ENCODE data around the gene ECD.
"Not testable (repeated sequence)": the region's sequence is repeated elsewhere in the genome, so short reads cannot be mapped to it uniquely, and the experiment has no call there.

Gene ECD

DNA sequence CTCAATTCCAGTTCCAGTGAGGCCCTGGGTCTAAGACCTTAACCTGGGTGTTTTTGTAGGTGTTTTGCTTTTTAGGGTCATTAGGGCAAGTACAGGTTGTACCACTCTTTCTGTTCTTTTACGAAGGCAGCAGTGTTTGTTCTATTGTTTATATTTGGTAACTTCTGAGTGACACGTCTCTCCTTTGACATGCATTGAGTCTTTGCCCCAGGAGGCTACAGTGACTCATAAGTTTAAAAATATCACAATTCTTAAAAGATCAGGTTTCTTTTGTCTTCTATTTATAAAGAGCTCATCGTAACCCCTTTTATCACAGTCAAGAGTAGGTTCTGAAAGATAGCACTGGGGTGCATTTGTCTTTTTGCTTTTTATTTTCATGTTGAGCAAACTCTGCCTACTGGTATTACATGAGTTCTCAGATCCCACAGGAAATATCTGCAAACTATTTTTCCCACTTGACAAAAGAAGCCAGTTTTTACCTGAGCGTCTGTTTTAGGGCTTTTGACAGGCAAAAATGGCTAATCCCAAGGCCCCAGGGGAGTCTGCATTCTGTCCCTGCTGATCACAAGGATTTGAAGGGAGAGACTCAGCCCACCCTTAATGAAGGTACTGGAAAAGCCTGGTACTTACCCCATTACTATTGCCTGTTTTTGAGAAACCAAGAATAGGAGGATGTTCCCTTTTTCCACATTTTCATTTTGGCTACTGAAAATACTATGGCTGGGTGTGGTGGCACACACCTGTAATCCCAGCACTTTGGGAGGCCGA lies 49.6 kb downstream of the ECD start:
- no peak for TF ChIP-seq POLR2A (IDR thresholded peaks at IDR 0.05; ENCODE audit: low read depth, low read length)
- TF ChIP-seq TAF1 (IDR thresholded peaks at IDR 0.05; ENCODE audit: borderline replicate concordance, low read depth, low read length), result no peak
- FAIRE-seq, result peak; percentile 75
- peak; percentile 32 for DNase-seq (ENCODE audit: insufficient read length)

DNA sequence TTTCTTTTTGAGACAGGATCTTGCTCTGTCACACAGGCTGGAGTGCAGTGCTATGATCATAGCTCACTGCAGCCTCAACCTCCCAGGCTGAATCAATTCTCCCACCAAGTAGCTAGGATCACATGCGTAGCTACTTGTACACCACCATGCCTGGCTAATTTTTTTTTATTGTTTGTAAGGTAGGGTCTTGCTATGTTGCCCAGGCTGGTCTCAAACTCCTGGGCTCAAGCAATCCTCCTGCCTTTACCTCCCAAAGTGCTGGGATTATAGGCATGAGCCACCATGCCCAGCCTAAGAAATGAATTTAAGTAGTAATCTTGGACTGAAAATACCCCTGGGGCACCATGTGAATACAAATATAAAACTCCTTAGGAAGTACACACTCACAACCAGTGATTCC lies 51.8 kb downstream of the ECD start:
- TF ChIP-seq POLR2A (IDR thresholded peaks at IDR 0.05; ENCODE audit: low read depth, low read length), result no peak
- no peak for TF ChIP-seq POLR2AphosphoS5 (IDR thresholded peaks at IDR 0.05; ENCODE audit: low read depth, low read length)
- no peak for TF ChIP-seq TAF1 (IDR thresholded peaks at IDR 0.05; ENCODE audit: borderline replicate concordance, low read depth, low read length)
- DNase-seq (ENCODE audit: insufficient read length) (no peak), FAIRE-seq (no peak)

DNA sequence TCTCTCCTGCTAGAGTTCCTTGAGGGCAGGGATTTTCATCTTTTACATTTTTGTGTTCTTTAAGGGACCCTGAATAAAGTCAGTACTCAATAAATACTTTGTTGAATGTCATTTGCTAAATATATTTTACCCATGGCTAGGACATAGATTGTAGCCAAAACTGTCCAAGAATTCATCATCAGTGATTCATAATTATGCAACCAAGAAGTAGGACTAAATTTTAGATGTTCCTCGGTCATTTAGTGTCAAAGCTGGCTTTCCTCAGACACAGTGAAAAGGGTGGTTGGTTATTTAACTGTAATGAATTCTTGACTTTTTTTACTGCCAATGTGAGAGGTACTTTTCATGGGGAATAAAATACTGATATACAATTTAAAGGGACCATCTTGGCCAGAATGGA lies 54.3 kb downstream of the ECD start:
- TF ChIP-seq POLR2AphosphoS5 (IDR thresholded peaks at IDR 0.05; ENCODE audit: low read depth, low read length) (no peak), TAF1 (IDR thresholded peaks at IDR 0.05; ENCODE audit: borderline replicate concordance, low read depth, low read length) (no peak), POLR2A (IDR thresholded peaks at IDR 0.05; ENCODE audit: low read depth, low read length) (no peak)
- no peak for DNase-seq (ENCODE audit: insufficient read length)
- FAIRE-seq, result no peak

DNA sequence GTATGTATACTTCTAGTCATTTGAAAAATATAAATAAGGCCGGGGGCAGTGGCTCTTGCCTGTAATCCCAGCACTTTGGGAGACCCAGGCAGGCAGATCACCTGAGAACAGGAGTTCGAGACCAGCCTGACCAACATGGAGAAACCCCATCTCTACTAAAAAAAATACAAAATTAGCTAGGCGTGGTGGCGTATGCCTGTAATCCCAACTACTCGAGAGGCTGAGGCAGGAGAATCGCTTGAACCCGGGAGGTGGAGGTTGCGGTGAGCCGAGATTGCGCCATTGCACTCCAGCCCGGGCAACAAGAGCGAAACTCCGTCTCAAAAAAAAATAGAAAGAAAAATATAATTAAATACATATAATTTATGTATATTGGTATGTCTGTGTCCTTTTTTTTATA lies 55.8 kb downstream of the ECD start:
- FAIRE-seq, result not testable (repeated sequence)

DNA sequence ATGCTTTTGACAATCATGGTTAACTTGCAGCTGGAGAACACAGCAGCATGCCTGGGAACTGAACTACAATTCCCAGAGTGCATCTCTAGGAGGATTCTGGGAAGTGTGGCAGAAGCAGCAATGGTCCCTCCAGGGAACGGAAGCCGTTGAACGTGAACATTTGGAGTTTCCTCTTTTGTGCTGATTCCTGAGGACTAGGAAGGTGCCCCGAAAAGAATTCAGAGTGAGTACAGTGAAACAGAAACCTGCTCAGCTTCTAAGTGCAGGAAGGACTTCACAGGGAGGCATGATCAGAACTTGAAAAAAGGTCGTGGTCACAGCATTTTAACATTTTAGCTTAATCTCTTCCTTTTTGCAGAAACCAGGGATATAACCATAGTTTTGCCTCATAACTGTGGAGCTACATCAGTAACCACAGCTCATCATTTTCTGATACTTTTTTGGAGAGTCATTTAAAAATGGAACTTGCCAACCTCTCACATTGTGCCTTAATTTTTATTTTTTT lies 57.4 kb downstream of the ECD start, which contains the start of gene NUDT13:
Gene NUDT13 (plus strand): TSS at position 111 of the 505 bp plus-strand sequence. CDS start 3,911 bp downstream, outside the sequence.
- FAIRE-seq (peak; percentile 90), DNase-seq (ENCODE audit: insufficient read length) (peak; percentile 36)
- TF ChIP-seq TAF1 (IDR thresholded peaks at IDR 0.05; ENCODE audit: borderline replicate concordance, low read depth, low read length) (no peak), POLR2A (IDR thresholded peaks at IDR 0.05; ENCODE audit: low read depth, low read length) (no peak), POLR2AphosphoS5 (IDR thresholded peaks at IDR 0.05; ENCODE audit: low read depth, low read length) (no peak; the same call in 1 of the 2 replicates)

More for the DNA sequence above, 55.8 kb downstream of the ECD start:
- DNase-seq (ENCODE audit: insufficient read length), result not testable (repeated sequence)

DNA sequence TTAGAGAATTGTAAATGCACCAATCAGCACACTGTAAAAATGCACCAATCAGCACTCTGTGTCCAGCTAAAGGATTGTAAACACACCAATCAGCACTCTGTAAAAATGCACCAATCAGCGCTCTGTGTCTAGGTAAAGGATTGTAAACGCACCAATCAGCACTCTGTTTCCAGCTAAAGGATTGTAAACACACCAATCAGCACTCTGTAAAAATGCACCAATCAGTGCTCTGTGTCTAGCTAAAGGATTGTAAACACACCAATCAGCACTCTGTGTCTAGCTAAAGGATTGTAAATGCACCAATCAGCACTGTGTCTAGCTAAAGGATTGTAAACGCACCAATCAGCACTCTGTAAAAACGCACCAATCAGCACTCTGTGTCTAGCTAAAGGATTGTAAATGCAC lies 58.6 kb downstream of the ECD start:
- FAIRE-seq; DNase-seq (ENCODE audit: insufficient read length): not testable (repeated sequence)

DNA sequence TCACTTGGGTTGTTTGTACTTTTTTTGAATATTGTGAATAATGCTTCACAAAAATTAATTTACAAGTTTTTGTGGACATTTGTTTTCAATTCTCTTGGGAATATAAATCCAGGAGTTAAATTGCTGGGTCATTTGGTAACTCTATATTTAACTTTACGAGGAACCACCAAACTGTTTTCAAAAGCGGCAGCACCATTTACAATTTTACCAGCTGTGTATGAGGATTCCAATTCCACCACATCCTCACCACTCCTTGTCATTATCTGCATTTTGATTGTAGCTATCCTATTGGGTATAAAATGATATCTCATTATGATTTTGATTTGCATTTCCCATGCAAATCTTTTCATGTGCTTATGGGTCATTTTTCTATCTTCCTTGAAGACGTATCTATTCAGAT lies 61.5 kb downstream of the ECD start:
- FAIRE-seq (no peak), DNase-seq (ENCODE audit: insufficient read length) (no peak)
- TF ChIP-seq POLR2AphosphoS5 (IDR thresholded peaks at IDR 0.05; ENCODE audit: low read depth, low read length) (no peak), POLR2A (IDR thresholded peaks at IDR 0.05; ENCODE audit: low read depth, low read length) (no peak), TAF1 (IDR thresholded peaks at IDR 0.05; ENCODE audit: borderline replicate concordance, low read depth, low read length) (no peak)

DNA sequence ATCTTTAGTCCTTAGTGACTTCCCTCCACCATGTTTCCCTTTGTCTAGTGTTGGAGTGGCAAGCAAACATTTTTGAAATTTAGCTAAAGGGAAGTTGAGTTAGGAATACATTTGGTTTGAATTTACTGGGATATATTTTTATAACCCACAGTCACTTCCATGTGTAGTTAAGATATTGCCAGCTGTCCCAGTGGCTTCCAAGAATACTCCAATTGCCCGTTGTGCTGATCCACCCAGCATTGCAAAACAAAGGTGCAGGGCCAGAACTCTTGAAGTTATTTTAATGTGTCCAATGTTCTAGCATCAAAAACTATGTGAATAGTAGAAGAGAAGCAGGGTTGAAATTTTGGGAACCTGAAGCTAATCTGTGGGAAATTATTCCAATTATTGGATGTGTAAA lies 68.7 kb downstream of the ECD start:
- DNase-seq (ENCODE audit: insufficient read length), result no peak
- FAIRE-seq, result no peak

DNA sequence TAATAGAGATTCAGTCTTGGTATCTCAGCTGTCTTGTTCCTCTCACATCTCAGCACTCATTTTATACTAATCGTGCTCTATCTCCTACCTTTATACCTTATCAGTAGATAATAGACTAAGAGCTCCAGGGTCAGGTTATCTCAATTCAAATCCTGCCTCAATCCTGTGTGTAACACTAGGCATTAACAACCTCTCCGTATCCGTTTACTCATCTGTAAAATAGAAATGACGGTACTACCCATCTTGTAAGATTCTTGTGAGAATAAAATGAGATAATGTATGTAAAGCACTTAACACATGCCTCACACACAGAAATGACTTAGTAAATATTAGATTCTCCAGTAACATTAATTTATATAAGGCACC lies 70.5 kb downstream of the ECD start:
- DNase-seq (ENCODE audit: insufficient read length) (no peak), FAIRE-seq (peak; percentile 40)
- TF ChIP-seq POLR2A (IDR thresholded peaks at IDR 0.05; ENCODE audit: low read depth, low read length), result no peak
- no peak for TF ChIP-seq POLR2AphosphoS5 (IDR thresholded peaks at IDR 0.05; ENCODE audit: low read depth, low read length)
- TF ChIP-seq TAF1 (IDR thresholded peaks at IDR 0.05; ENCODE audit: borderline replicate concordance, low read depth, low read length), result no peak

More for the DNA sequence above, 68.7 kb downstream of the ECD start:
- TF ChIP-seq TAF1 (IDR thresholded peaks at IDR 0.05; ENCODE audit: borderline replicate concordance, low read depth, low read length) (no peak), POLR2A (IDR thresholded peaks at IDR 0.05; ENCODE audit: low read depth, low read length) (no peak), POLR2AphosphoS5 (IDR thresholded peaks at IDR 0.05; ENCODE audit: low read depth, low read length) (no peak)

DNA sequence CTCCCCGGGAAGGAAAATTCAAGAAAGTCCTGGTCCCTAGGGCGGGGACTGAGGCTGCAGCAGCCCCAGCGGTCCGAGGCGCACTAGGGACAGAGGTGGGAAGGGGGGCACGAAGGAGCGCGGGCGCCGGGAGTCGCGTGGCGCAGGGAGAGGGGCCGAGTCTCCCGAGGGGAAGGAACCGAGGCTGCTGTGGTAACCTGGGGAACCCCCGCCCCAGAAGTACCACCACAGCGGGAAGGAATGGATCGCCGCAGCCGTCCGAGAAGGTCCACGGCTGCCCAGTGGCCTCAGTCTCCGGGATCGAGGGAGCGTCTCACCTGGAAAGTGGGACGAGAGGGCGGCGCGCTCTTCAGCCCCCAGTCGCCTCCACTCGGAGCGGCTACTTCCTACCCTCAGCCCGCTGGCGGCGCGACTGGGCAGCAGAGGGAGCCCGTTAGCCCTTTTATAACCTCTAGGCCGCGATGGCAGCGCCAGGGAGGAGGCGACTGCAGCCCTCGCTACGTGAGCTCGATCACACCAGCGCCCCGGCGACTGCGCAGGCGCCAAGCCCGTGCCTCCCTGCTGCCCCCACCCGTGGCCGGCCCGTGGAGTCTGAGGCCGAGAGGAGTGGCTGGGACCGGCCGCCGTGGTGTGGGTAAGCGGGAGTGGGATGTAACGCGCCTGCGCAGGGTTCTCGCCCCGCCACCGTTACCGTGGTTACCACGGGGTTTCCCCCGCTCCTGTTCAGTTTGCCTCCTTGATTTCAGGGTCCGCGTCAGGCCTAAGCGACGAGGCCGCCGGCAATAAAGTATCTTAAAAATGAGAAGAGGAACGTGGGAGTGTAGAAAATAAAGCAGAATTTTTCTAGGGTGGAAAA lies 71.1 kb downstream of the ECD start, which contains the start of gene P4HA1:
Gene P4HA1 (minus strand): TSS at position 418 of the 856 bp plus-strand sequence. CDS start 21,983 bp downstream, outside the sequence.
- peak; percentile 98 for FAIRE-seq
- peak; percentile 91 for DNase-seq (ENCODE audit: insufficient read length)
- TF ChIP-seq POLR2AphosphoS5 (IDR thresholded peaks at IDR 0.05; ENCODE audit: low read depth, low read length), result peak; percentile 99
- peak; percentile 93 for TF ChIP-seq TAF1 (IDR thresholded peaks at IDR 0.05; ENCODE audit: borderline replicate concordance, low read depth, low read length)
- TF ChIP-seq POLR2A (IDR thresholded peaks at IDR 0.05; ENCODE audit: low read depth, low read length), result peak; percentile 100

DNA sequence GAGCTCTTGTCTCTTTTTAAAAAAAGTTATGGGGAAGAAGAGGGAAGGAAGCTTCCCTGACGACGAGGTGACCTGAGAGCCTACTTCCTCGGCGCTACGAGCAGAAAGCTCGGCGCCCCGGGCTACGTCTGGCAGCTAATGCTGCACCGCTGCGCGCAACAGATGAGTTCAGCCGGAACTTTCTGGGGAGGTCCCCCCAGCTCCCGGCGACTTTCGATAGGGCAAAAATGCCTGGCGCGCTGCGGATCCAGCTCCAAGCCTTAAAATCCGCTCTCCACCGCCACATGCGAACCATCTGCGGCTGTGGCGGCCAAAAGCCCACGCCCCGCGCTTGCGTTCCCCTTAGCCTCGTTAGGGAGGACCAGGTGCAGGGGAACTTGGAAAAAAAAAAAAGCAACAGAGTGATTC lies 71.8 kb downstream of the ECD start:
- DNase-seq (ENCODE audit: insufficient read length), result peak; percentile 44
- FAIRE-seq, result peak; percentile 87
- TF ChIP-seq POLR2AphosphoS5 (IDR thresholded peaks at IDR 0.05; ENCODE audit: low read depth, low read length) (no peak), TAF1 (IDR thresholded peaks at IDR 0.05; ENCODE audit: borderline replicate concordance, low read depth, low read length) (peak; percentile 76; the same call in 1 of the 2 replicates), POLR2A (IDR thresholded peaks at IDR 0.05; ENCODE audit: low read depth, low read length) (no peak; the same call in 1 of the 2 replicates)

Measured in GM12892 (cell line).